Nephron (organoid): ENCODE measurements around the gene XPO1.

Experiments
- H3K27ac Mint-ChIP-seq, 3 experiments: 2 replicates each; pipeline ENCODE4 v1.8.0; 2020; ENCODE audit warnings: mixed read lengths in 3 of 3, mild to moderate bottlenecking in 2 of 3, moderate library complexity in 1 of 3
- H3K27me3 Mint-ChIP-seq: 2 replicates; pipeline ENCODE4 v1.8.0; 2021; ENCODE audit warnings: low read depth, mild to moderate bottlenecking, moderate library complexity, mixed read lengths
- H3K36me3 Mint-ChIP-seq: 2 replicates; pipeline ENCODE4 v1.8.0; 2020; ENCODE audit warnings: low read depth, mixed read lengths
- H3K4me1 Mint-ChIP-seq: 2 replicates; pipeline ENCODE4 v1.8.0; 2020; ENCODE audit warnings: mixed read lengths
- H3K4me3 Mint-ChIP-seq, 3 experiments: 2 replicates each; pipeline ENCODE4 v1.8.0; 2020; ENCODE audit warnings: mild to moderate bottlenecking in 3 of 3, mixed read lengths in 3 of 3, moderate library complexity in 2 of 3
- H3K9me3 Mint-ChIP-seq: 2 replicates; pipeline ENCODE4 v1.8.0; 2020; ENCODE audit warnings: mixed read lengths
- CTCF ChIP-seq, 3 experiments: fragments of 200-600 bp; sonication (generic); IDR thresholded peaks; one replicate each; pipeline ENCODE4 v1.5.0; 2021; ENCODE audit warnings: antibody characterized with exemption in 3 of 3; ENCODE audit not compliant: unreplicated experiment in 3 of 3

XPO1 gene

GRCh38 chr2:61465045-61465444 is 73.1 kb downstream of the XPO1 start:
- Mint-ChIP-seq H3K9me3 (no peaks in the 10 kb centered on the region), H3K27me3 (no peaks in the 10 kb centered on the region), H3K4me1 (peaks cover 13% of the 10 kb centered on the region), H3K4me3 (no peak overlapping the region), H3K27ac (no peak overlapping the region), H3K36me3 (peaks cover 6% of the 10 kb centered on the region)
- no peak for TF ChIP-seq CTCF (IDR thresholded peaks at IDR 0.05; ENCODE audit: unreplicated experiment in 3 of 3)

GRCh38 chr2:61463769-61464475 is 74.2 kb downstream of the XPO1 start:
- Mint-ChIP-seq H3K9me3 (no peaks in the 10 kb centered on the region), H3K27ac (no peak overlapping the region), H3K27me3 (no peaks in the 10 kb centered on the region), H3K36me3 (peaks cover 7% of the 10 kb centered on the region), H3K4me1 (peaks cover 7% of the 10 kb centered on the region), H3K4me3 (no peak overlapping the region)
- no peak for TF ChIP-seq CTCF (IDR thresholded peaks at IDR 0.05; ENCODE audit: unreplicated experiment in 3 of 3)

- TF ChIP-seq CTCF (IDR thresholded peaks at IDR 0.05; ENCODE audit: unreplicated experiment in 3 of 3), result no peak
- Mint-ChIP-seq H3K27me3 (no peaks in the 10 kb centered on the region), H3K4me3 (no peak overlapping the region), H3K4me1 (peaks cover 7% of the 10 kb centered on the region), H3K9me3 (no peaks in the 10 kb centered on the region), H3K36me3 (peaks cover 10% of the 10 kb centered on the region), H3K27ac (no peak overlapping the region)
These were observed 76.8 kb downstream of the XPO1 start for GRCh38 chr2:61461404-61461803.

- H3K9me3 Mint-ChIP-seq, result no peaks in the 10 kb centered on the region
- H3K27me3 Mint-ChIP-seq, result no peaks in the 10 kb centered on the region
- TF ChIP-seq CTCF (IDR thresholded peaks at IDR 0.05; ENCODE audit: unreplicated experiment in 3 of 3), result no peak
- peaks cover 15% of the 10 kb centered on the region for H3K36me3 Mint-ChIP-seq
- peaks cover 16% of the 10 kb centered on the region for H3K4me1 Mint-ChIP-seq
- no peak overlapping the region for H3K4me3 Mint-ChIP-seq
- no peak overlapping the region for H3K27ac Mint-ChIP-seq
These were observed 78.0 kb downstream of the XPO1 start for GRCh38 chr2:61460163-61460562.

GRCh38 chr2:61456746-61457420 is 81.3 kb downstream of the XPO1 start:
- Mint-ChIP-seq H3K27me3 (no peaks in the 10 kb centered on the region), H3K9me3 (no peaks in the 10 kb centered on the region), H3K36me3 (peaks cover 20% of the 10 kb centered on the region), H3K4me3 (no peak overlapping the region), H3K4me1 (peaks cover 10% of the 10 kb centered on the region), H3K27ac (no peak overlapping the region)
- no peak for TF ChIP-seq CTCF (IDR thresholded peaks at IDR 0.05; ENCODE audit: unreplicated experiment in 3 of 3)
